NCI-H1092 treated with DMSO at 0.1 percent for 48 hours (cell line): Measurements from ENCODE around the gene ERMP1.
"Not testable (repeated sequence)": the region's sequence is repeated elsewhere in the genome, so short reads cannot be mapped to it uniquely, and the experiment has no call there.

Source experiments
- DNase-seq: peaks from one replicate; lab custom pipeline; 2025; lab: John Stamatoyannopoulos, UW

The ERMP1 gene

DNA sequence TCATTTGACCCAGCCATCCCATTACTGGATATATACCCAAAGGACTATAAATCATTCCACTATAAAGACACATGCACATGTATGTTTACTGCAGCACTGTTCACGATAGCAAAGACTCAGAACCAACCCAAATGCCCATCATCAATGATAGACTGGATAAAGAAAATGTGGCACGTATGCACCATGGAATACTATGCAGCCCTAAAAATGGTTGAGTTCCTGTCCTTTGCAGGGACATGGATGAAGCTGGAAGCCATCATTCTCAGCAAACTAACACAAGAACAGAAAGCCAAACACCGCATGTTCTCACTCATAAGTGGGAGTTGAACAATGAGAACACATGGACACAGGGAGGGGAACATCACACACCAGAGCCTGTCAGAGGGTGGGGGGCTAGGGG lies 49.5 kb downstream of the ERMP1 start:
- not testable (repeated sequence) for DNase-seq

DNA sequence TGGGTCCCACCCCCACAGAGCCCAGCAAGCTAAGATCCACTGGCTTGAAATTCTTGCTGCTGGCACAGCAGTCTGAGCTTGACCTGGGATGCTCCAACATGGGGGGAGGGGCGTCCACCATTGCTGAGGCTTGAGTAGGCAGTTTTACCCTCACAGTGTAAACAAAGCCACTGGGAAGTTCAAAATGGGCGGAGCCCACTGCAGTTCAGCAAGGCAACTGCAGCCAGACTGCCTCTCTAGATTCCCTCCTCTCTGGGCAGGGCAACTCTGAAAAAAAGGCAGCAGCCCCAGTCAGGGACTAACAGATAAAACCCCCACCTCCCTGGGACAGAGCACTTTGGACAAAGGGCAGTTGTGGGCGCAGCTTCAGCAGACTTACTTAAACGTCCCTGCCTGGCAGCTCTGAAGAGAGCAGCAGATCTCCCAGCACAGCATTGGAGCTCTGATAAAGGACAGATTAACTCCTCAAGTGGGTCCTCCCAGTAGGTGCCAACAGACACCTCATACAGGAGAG lies 53.2 kb downstream of the ERMP1 start:
- not testable (repeated sequence) for DNase-seq

DNA sequence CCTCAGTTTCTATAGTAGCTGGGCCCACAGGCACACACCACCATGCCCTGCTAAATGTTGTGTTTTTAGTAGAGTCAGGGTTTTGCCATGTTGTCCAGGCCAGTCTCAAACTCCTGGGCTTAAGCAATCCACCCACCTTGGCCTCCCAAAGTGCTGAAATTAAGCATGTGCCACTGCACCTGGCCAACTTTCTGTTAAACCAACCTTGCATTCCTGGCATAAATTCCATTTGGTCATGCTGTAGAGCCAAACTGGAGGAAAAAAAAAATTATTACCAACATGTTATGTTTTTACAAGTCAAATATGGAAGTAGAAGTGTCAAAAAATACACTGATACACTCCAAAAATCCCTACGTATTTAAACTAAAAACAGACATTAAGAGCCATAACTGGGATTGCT lies 54.1 kb downstream of the ERMP1 start:
- no peak for DNase-seq

DNA sequence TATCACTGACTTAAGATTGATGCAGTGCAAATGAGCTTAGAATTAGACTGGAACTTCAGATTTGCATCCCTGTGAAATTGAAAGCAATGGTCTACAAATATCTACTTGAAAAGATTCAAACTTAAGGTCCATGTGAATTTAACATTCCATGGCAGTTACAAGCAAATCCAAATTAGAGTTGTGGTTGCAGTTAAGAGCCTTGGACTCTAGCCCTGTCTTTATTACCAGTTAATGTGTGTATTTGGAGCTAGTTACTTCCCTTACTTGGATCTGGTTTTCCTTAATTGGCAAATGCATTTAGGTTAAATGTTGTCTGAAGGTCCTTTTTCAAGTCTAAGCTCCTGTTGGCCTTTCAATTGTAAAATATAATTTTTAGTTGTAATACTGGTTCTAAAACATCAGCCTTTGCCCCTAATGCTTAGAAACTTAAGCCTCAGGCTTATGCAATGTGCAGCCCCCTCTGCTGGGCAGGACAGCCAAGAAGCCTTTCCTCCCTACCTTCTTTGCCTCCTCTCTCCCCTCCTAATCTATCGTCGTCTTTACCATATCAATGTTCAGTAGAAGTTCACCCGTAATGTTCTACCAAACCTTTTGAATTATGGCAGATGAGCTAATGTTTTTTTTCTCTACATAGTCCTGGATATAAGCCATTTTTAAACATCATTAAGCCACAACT lies 59.5 kb downstream of the ERMP1 start:
- DNase-seq: no peak

DNA sequence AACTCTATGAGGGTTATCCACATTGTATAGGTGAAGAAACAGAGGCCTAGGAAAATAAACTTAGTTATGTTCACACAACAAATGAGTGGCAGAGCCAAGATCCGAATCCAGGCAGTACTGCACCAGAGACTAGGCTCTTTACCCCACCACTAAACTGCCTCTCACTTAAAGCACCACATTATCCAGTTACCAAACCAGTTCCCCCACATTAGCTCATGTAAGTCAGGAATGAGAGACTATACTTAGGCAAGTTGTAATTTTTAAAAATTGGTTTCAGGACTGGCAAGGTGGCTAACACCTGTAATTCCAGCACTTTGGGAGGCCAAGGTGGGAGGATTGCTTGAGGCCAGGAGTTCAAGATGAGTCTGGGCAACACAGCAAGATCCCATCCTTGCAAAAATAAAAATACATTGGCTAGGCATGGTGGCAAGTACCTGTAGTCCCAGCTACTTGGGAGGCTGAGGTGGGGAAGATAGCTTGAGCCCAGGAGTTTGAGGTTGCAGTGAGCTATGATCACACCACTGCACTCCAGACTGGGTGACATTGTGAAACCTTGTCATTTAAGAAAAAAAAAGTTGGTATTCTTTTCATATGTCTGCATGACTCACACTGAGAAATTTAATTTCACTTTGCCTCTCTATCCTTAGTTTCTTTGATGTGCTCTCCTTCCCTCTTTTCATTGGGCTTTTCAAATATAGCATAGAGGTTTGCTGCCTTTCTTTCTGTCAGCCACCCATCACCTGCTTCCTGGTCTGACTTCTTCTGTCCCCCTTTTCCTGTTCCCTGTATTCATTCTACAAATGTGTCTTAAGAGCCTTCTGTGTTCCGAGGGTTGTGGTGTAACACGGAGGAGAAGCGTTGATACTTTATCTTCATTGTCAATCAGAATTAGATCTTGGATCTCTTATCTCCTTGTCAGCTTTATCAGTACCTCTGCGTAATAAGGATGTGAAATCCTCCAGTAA lies 64.7 kb downstream of the ERMP1 start:
- no peak for DNase-seq

DNA sequence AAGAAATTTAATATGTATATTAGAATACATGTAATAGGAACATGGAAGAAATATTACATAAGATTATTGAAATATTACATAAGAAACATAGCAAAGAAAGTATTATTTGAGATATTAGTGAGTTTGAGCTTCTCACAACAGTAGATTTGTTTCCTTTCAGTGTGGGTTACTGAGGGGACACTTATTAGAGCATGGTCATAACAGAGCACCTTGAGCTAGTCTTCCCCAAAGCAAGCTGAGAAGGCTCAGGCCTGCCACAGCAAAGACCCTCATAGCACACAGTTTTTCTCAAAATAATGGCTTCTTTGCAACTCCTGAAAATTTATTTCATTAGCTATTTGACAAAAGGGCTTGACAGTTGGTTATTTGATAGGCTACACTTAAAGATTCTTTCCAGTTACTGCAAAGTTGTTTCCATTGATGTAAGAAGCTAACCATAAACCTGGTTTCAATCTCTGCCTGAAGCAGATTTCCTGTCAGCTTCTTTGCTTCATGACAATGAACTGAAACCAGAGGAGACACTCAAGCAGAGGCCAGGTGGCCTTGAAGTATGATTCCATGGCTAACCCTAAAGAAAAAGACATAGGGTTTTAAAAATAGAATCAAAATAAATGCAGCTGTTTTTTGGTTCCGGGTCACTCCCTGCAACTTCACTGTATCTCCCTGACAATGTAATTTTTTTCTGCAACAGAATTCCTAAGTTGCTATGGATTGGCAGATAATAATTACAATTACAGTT lies 68.6 kb downstream of the ERMP1 start:
- DNase-seq: no peak

DNA sequence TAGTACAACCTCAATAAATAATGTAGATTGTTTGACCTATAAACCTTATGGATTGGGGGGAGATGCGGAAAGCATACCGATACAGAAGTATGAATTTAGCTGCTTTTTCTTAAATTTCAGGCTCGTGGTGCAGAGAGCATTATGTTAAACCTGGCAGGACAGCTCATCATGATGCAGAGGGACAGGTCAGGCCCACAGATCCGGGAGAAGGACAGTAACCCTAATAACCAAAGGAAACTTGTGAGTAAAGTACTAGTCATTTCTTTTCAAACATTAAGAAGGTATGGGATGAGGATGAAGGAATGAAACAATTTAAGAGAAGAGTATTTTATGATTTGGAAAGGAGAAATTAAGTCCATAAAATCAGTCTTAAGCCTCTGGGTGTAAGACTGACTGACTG lies 70.5 kb downstream of the ERMP1 start:
- DNase-seq: no peak

DNA sequence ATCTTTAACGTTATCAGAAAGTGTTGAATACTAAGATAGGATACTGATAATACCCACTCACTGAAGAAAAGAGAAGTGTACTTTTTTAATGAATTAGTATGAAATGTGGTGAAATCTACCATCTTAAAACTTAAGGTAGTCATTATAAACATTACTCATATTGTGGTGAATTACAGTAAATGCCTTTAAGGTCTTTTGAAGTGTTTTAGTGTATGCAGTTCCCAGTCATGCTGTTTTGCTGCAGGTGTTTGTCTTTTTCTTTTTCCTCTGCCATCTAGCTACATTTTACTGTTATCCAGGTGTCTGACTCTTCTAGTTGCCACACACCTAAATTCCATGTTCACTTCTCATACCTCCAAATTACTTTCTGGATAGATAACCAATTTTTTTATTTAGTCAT lies 72.6 kb downstream of the ERMP1 start:
- DNase-seq: no peak

DNA sequence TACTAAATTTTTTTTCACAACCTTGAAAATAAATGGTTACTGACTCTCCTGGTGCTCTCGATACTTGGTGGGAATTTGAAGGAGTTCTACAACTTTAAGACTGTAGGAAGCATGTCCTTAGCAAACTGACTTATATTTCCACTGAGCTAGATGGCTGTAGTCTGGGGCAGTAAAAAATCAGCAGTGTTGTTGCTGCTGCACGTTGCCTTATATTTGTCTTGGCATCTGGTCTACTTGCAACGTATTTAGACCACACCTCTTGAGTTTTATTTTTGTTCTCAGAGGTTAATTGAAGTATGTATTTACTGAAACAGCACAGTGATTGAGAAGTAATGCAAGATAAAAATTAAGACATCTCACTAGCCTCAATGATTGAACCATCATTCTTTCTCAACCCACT lies 76.3 kb downstream of the ERMP1 start:
- DNase-seq: no peak

DNA sequence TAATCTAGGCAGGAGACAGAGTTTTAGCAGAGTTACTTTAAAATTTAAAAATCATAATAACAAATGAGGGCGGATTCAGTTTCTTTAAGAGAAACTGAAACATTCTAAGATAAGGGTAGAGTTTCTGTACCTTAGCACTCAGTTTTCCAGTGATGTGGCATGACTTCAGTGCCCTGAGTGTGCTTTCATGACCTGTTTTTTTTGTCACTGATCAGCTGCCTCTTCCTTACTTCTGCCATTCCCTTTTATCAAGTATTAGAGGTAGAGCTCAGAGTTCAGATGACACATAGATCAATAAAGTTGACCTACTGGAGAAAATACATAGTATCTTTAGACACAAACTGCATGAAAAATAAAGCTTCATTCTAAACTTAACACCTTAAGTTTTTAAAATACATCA lies 82.3 kb downstream of the ERMP1 start:
- DNase-seq: no peak

DNA sequence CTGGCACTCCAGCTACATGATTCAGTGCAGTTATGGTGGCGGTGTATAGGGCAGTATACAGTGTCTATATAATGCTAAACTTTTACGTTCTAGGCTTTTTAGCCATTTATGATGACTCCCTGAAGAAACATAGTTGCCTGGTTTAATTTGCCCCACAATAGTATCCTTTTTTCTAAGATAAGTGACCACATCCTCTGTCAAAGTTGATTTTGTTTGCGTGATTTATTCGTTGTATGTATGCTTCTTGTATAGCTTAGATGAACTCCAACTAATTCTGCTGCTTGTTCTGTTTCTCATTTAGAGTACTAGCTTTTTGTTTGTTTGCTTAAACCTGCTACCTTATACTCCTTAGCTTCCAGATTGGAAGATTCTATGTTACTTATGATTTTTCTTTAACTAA lies 83.6 kb downstream of the ERMP1 start:
- no peak for DNase-seq

DNA sequence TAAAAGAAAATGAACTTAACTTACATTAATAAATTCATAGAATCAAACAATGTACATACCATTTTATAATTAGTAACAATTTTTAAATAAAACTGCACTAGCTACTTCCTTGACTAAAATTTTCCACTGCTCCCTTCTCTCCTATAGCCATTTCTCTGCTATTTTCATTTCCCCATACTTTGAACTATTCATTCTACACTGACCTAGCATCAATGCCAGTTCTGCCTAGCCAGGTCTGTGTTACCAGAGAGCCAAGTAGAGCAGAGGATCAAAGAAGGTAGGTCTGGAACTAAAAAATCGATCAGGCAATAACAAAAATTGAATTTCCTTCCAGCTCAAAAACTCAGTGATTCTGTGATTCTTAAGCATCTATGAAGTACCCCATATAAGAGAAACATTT lies 84.5 kb downstream of the ERMP1 start:
- DNase-seq: no peak

DNA sequence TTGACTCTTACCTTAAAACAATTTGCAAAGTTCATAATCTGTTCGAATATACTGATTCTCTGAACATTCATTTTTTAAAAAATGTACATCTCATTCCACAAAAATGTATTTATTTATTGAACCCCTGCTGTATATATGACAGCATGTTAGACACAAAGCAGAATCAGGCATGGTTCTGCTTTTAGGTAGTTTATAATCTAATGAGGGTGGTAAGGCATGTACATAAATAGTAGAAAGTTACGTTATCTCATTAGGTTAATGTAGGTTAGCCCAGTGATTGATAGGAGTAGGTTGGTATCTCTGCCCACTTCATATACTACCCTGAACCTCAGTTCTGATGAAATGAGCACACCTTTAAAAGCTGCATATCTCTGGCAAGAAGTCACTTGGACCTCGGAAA lies 89.8 kb downstream of the ERMP1 start:
- DNase-seq: no peak

DNA sequence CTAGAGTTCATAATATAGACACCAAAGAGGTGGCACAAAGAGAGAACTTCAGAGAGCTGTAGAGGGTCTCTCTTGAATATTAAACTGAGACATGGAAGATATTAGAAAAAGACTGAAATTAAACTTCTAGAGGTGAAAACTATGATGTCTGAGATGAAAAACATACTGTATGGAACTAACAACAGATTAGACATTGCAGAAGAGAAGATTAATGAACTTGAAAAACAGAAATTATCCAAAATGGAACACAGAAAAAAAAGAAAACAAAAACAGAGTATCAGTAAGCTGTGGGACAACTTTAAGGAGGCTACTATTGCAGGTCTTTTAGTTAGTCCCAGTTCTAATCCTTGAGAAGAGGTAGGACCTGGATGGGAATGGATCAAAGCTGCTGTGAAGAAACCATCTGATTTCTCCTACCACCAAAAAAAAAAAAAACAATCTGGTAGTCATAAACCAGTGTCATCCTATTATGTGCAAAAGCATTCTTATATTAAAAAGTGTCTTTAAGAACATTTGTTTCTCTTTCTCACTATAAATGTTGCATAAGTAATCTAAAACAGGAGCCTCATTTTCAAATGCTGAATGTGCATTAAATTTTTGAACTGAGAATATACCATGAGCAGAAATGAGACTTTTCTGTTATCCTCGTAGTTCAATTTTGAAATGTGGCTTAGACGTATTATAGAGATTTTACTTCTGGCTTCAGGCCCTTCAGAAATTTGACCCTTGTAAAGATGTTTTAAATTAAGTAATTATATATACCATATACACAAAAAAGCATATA lies 96.2 kb downstream of the ERMP1 start:
- no peak for DNase-seq

DNA sequence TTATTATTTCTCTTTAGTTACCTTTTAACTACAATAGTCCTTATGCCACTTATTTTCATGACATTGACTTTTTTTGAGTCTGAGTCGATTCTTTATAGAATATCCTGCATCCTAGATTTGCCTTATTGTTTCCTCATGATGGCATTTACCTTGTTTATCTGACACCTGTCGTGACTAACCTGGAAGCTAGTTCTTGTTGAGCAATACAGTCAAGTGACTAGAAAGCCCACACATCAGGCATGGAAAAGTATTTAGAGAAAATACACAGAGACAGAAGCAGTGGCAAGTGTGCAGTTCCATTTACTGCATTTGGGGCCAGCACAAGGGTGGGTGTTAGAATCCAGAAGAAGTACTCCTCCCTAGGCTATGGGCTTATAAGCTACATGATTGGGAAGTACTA lies 97.8 kb downstream of the ERMP1 start:
- DNase-seq: no peak
